Right renal pelvis (tissue), 4 donors: Measurements from ENCODE around the gene PMP22. TPM values are rescaled to one million over a fixed set of nuclear protein-coding genes. Genes with fewer than 3 reads are reported as not detected.
A peak's percentile ranks its signal among the peaks of the same experiment; 100 is the strongest.

Experiments used
- DNase-seq, 4 donors: peaks; one replicate each; pipeline ENCODE4 v3.0.0-alpha.2; 2013; ENCODE audit warnings: low read depth in 4 of 4, low spot score in 3 of 4, missing footprints in 1 of 4
- polyA plus RNA-seq, 4 donors: library from polyadenylated mRNA; unstranded; fragments of 120-200 nt; gene quantifications; one replicate each; pipeline ENCODE4 v1.2.1, GENCODE V29; 2013; ENCODE audit not compliant: insufficient read length in 4 of 4

PMP22 gene
- 10 to 100 TPM; 65.4 to 74.2 (median 71.0) TPM for polyA plus RNA-seq

DNA sequence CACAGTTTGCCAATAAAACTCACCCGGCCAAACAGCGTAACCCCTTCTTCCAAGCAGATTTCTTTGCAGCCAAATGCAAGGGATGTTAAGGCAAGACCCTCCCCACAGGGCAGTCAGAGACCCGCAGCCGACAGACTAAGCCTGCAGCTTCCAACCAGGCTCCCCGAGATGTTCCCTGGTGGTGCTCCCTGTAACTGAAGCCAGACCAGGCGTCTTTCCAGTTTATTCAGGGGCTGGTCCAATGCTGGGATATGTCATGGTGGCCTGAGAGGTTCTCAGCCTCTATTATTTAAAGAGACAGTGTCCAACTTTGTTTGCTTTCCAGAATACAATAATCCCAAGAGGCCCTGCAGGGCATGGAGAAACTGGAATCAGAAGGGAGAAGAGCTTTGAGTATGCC, at the start of gene PMP22:
Gene PMP22 (minus strand): TSS at position 196 of the 400 bp plus-strand sequence. CDS start 4,599 bp downstream, outside the sequence.
- DNase-seq, result no peak

DNA sequence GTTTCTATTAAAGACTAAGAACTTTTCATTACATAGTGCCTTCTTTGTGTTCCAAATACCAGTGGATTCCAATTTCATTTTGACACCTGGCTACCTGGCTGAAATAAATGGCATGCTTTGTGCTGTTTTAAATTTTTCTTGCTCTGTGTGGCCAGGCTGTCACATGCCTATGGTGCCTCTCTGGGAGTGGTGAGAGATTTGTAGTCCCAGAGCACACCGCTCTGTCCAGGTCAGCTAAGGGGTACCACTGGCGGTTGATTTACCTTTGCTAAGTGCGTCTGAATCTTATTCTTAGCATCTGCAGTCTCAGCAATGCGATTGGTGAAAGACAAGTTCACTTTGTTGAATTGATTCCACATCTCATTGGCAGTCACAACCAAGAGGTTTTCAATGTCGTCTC, 46.9 kb upstream of the PMP22 start:
- DNase-seq, result no peak

DNA sequence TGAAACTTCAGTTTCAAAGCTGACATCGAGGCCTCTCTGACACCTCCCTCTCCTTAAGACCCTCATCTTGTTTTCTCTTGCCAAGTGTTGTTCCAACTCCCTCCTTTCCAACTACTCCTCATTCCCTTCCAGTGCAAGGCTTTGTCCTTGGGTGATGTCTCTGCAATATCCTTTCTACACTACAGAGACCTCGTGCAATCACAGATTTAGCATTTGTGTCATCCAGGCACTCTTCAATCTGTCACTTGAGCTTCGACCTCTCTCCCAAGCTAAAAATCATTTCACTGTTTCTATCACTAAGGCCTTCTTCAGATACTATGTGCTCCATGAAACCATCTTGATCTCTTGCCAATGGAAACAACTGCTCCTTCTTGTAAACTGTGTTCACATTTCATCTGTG, 44.7 kb upstream of the PMP22 start:
- no peak for DNase-seq

DNA sequence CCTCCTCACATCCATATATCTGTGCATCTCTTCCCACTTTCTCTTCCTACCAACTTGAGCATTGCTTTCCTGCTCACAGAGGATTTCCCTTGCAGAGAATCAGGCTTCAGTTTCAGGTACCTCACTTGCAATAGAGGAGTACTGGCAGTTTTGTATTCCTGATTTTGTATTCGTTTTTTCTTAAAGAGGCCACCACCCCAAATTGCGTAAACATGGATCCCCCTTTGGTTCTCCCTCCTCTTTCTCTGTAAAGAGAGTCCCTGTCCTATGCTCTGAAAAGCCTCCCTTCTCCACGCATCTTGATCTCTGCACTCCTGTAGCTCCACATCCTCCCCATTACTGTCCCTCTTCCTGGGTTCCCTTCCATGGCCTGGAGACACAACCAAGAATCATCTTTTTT, 44.1 kb upstream of the PMP22 start:
- DNase-seq, result no peak

DNA sequence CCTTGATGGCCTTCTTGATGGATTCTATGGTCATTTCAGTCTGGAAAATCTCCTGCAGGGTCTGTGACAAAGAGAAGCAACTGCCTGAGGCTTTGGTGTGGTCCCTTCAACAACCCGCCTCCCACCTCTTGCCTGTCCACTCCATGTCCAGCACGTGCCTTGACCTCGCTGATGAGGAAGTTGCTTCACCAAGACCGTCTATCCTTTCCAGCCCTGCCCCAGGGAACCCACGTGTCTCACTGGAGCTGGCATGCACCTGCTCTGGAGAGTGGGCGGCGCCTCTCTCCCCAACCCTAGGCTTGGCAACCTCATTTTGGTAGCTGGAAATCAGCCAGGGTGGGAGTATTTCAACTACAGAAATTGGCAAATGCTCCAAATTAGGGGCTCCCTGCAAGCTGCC, 43.6 kb upstream of the PMP22 start:
- no peak for DNase-seq

DNA sequence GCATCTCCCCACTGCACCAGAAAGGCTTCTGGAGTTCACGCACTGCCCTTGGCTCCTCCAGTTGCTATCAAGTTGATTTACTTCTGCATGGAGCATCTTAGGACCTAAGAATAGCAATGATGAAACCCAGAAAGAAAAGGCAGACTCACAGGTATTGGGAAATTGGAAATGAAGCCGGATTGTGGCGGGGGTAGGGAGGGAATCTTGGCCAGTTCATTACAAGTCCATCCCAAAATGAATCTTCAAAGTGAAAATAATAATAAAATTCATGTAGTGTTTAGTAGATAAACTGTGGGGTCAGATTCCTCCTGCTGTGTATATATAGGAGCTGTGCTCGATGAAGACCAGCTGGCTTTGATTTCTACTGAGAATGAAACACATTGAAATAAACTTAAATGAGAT, 42.6 kb upstream of the PMP22 start:
- peak in 1 of 4 donors; percentile 16 for DNase-seq

DNA sequence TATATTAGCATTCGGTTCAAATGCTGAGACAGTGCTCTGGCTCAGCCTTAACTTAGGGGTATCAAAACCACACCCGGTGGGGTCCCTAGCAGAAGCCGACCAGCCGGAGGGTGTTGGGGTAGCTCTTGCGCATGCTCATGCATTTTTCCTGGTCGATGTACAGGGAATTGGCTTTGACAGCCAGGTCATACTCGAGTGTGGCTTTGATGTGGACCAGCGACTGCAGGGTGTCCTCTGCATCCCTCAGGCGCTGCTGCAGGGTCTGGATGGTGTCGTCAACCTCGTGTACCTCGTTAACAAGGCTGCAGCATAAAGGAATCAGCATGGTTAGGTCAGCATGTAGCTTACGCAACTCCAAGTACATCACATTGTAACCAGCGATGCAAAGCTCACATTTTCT, 38.7 kb upstream of the PMP22 start:
- DNase-seq, result no peak

DNA sequence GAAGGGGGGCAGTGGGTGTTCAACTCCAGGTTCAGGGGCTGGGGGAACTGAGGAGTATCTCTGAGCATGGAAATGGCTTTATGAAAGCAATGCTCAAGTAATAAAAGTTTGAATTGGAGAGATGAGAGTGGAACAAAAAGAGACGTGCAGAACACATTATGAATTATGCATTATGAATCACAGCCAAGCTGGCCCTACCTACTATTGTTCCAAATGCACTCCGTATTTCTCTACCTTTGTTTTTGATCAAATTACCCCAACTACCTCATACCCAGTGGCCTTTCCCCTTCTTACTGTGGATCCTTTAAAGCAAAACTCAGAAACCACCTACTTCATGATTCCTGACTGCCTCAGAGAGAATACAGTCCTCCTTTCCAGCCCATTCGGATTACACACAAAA, 38.1 kb upstream of the PMP22 start:
- no peak for DNase-seq

DNA sequence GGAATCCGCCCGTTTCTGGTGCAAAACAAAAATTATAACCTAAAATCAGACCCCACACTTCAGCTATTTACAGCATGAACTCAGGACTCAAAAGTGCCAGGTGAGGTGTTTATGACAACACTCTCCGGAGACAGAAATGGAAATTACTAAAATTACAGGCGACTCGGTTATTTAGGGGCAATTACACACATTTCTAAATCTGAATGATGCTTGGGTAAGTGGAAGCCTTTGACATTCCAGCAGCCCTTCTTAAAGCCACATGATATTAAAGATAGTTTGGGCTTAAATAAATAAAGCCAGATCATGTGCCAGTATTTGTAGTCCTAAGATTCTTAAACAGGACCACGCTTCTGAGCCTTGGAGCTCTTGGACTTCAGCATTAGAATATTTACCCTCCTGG, 36.7 kb upstream of the PMP22 start:
- DNase-seq, result no peak

DNA sequence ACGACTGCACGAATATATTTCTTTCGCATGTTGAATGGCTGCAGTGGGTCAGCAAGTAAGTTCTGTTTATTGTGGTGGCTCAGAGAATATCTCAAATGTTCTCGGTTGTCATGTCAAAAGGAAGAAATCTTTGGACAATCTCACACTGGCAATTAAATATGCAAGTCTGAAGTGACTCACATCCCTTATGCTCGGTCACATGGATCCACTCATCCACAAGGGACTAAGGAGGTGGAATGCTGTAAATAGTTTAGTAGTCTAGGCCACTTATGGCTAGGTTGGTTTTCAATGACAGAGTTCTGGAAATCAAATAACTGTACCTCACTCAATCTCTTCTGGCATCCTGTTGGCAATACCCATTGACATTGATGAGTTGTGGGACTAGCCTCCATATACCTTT, 33.0 kb upstream of the PMP22 start:
- DNase-seq, result no peak

DNA sequence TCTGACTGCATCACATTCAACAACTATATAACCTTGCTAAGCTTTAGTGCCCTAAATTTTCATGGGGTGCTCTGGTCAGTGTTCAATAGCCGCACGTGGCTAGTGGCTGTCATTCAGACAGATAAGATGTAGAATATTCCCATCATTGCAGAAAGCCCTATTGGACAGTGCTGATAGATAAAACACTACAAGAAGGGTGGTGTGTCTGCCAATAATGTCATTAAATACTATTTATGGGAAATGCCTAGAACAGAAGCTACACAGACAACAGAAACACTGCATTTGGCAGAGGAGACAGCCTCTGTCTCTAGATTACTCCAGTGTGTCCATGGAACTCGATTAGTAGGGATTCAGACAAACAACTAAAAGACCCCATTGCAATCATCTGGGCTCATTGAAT, 28.4 kb upstream of the PMP22 start:
- no peak for DNase-seq

DNA sequence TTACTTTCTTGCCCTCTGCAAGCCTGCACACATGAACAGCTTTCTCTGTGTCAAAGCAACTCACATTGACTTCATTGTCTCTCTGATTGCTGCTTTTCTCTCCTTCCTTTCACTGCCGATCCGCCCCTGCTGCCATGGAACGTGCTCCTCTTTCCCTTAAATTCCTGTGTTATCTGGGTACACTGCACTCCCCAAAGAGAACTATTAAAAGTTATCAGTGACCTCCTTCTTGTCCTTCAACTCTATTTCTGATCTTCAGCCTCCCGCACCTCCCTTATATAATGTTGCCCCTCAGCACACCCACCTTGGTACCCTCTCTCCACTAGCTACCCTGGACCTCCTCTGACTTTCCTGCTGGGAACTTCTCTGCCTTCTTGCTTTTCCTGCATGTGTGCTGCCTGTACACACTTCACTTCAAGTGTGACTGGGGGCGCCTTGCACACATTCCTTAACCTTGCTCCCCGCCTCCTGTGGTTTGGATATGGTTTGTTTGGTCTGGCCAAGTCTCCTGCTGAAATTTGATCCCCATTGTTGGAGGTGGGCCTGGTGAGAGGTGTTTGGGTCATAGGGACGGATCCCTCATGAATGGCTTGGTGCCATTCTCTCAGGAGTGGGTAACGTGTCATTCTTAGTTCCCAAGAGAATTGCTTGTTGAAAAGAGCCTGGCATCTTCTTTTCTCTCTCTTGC, 26.7 kb upstream of the PMP22 start:
- DNase-seq, result no peak

DNA sequence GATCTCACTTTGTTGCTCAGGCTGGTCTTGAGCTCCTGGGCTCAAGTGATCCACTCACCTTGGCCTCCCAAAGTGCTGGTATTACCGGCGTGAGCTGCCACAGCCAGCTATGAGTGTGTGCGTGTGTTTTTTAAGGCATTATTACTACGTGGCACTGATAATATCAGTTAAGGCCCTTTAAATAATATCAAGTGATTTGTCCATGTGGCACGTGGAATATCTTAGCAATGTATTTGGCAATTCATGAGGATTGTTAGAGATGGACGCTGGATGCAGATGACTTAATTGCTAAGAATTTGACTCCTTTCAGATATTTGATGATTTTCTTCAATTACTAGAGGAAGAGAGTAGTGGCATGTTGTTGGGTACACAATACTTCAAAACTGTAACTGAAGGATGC, 25.5 kb upstream of the PMP22 start:
- DNase-seq, result no peak

DNA sequence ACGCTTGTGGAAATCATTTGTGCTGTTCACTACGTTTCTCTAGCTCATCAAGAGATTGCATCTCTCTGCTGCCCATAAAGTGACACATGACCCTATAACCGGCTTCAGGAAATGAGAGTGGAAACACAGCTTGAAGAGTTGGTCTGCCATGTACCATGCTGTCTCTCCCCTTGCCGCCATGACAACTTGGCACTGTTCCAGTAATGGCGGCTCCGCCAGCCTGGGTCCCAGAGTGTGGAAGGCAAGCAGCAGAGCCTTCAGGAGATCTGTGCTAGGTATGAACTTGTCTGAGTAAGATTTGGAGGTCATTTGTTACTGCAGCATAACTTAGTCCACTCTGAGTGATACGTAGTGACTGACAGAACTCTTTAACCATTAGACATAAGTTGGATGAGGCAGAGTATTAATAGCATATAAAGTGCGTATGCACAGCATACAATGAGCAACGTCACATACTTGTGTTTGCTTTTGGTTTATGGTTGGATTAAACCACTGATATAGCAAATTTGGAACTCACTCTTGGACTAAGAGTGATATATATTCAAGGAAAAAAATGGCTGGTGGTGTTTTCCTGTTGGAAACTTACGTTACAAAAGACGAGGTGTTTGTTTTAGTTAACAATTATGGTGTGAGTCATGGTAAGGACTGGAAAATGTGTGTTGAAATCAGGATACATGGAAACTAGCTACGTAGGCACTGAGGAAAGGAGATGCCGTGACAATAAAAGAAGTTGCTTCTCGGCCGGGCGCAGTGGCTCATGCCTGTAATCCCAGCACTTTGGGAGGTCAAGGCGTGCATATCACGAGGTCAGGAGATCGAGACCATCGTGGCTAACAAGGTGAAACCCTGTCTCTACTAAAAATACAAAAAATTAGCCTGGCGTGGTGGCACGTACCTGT, 24.4 kb upstream of the PMP22 start:
- no peak for DNase-seq

DNA sequence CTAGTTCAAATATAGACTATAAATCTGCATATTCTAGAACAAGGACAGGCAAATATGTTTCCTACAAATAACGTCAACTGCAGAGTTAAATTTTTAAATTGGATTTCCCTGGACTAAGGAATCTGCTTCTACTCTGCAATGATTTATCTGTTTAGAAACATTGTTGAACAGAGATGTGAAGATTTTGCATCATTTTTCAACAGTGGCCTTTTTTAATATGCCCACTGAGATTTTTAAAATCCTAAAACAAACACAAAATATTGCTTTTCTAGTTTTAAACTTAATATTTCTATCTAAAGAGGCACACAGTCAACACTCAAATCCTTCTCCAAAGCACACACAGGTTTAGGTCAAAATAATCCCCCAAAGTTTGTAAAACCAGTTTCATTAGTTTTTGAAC, 23.7 kb upstream of the PMP22 start:
- DNase-seq, result no peak

DNA sequence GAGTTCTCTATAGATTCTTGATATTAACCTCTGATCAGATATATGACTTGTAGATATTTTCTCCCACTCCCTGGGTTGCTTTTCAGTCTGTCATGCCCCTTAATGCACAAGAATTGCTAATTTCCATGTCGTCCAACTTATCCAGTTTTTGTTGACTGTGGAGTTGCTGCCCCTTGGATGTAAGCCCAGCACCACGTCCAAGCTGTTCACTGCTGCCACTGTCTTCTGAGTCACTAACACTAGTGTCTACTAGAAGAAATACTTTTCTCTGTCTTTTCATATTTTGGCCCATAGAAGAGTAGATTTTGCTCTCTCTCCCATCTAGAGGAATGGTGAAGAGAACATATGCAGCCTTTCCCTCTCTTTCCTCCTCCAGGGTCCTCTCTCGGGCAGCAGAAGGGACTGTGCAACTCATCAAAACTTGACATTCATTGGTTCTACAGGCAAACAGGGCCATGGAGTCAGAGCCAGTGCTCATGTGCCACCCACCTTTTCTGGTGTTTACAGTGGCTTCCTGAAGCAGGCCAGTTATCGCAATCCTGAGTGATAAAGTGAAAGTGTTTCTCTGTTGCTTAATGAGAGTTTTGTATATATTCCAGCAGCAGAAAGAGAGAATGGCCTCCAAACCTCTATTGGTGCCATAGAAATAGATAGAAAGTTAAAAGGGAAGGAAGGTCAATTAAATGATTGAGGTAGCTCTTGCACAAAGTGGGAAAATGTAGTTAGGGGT, 22.6 kb upstream of the PMP22 start:
- no peak for DNase-seq

DNA sequence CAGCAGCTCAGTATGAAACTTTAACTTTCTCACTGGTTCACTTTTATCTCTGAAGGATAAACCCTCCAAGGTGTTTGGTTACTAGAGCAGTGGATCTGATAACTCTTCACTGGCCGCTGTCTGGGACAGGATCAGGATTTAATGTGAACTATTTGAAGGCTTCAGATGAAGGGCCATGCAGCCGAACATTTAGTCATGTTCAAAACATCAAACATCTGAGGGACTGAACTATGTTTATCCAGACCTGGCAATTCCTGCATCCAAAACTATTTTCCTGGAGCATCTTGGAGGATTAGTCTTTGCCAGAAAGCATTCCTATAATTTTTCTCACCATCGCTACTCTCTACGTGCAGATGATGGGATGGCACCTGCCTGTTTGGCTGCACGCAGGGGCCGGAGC, 20.3 kb upstream of the PMP22 start:
- no peak for DNase-seq

DNA sequence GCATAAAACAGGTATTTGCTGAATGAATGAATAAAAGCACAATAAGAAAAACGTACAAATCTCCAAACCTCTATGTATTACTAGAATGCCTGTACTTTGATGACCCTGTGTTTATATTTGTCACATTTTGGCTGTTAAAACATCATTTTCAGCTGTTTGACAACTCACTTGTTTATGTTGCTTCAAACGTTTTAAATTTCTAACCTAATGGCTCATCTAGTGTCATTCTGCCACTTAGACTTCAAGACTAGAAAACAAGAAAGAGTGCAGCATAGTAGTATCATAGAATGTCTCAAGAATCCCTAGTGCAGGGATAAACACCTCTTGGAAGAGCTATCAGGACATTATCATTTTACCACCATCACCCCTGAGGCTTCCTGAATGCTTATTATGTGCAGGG, 19.4 kb upstream of the PMP22 start:
- DNase-seq, result no peak

DNA sequence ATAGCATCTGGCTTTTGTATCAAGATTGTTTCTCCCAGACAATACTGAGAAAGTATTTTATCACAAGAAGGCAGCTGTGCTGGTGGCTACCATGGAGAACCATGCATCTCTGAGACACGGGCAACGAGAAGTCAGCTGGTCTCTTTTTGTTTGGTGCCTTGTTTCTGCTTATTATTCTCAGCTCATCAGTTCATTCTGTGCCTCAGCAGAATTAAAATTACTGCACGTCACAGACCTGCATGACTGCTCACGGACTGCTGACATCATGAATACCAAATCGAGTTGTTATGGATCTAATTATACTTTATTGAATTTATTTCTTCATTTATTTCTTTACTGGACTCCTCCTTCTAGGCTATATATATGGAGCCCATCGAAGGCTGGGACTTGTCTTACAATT, 19.0 kb upstream of the PMP22 start:
- no peak for DNase-seq

DNA sequence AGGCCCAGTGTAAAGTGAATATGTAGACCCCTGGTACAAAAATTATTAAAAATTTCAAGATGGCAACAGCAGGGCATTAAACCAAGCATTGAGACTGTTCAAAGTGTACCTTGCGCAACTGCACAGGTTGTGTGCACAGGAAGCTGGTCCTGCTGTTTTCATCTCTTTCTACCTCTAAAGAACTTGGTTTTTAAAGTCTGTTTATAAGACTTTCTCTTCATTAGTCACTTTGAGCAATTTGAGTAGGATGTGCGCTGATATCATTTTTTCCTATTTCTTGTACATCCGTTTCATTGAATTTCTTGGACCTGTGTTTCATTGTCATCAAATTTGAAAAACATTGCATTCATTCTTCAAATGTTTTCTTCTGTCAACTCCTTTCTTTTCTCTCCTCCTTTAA, 16.8 kb upstream of the PMP22 start:
- no peak for DNase-seq

DNA sequence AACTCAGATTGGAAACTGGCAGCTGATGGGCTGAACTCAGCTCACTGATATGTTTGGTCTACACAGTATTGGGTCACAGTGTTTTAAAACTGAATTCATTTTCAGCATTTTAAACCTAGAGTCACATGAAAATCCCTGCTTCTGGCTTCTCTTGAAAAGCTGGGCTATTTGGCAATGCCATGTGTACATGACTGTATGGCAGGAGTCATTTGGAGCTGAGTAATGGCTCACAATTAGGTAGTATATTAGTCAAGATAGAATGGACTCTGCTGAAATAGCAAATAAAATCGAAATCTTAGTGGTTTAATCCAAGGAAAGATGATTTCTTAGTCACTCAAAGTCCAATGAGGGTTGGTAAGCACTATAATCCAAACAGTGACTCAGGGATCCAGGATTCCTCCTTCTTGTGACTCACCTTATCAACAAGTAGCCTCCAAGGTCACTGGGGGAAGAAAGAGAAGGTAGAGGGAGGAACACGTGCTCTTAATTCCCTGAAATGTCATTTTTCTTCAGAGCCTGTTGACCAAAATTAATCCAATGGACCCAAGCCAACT, 13.9 kb upstream of the PMP22 start:
- no peak for DNase-seq
